CD14-positive monocyte (primary cell): ENCODE results near the gene ZNF729. TPM values are rescaled to one million over a fixed set of nuclear protein-coding genes. Genes with fewer than 3 reads are reported as not detected.

Experiments used
- DNase-seq, 3 donors: peaks; one replicate each; pipeline ENCODE4 v3.0.0-alpha.2; 2011 to 2022
- H2AFZ ChIP-seq: 2 replicates; pipeline ENCODE4 v1.6.0; 2012; ENCODE audit warnings: mild to moderate bottlenecking, low read depth, low read length, inconsistent platforms; ENCODE audit not compliant: insufficient read depth, poor library complexity, severe bottlenecking
- H3K27ac ChIP-seq, 2 donors: 1 replicate in 1 of 2; 2 replicates in 1 of 2; pipeline ENCODE4 v1.5.1; 2012 to 2013; ENCODE audit warnings: low read length in 2 of 2, control low read depth in 1 of 2, inconsistent platforms in 1 of 2, low read depth in 1 of 2, mild to moderate bottlenecking in 1 of 2
- H3K27me3 ChIP-seq, 2 donors: one replicate each; pipeline versions ENCODE4 v1.6.0 to v1.6.1; 2011 to 2013; ENCODE audit warnings: low read length in 2 of 2; ENCODE audit not compliant: control insufficient read depth in 2 of 2, insufficient read depth in 2 of 2
- H3K36me3 ChIP-seq, 2 donors: replicated peaks in 1 of 2; 1 replicate in 1 of 2; 2 replicates in 1 of 2; pipeline versions ENCODE4 v1.5.1 to v1.6.1; 2012 to 2013; ENCODE audit warnings: low read length in 2 of 2, control low read depth in 1 of 2, inconsistent platforms in 1 of 2, mild to moderate bottlenecking in 1 of 2; ENCODE audit not compliant: insufficient read depth in 2 of 2, control insufficient read depth in 1 of 2
- H3K4me1 ChIP-seq, 2 donors: 1 replicate in 1 of 2; 2 replicates in 1 of 2; pipeline versions ENCODE4 v1.5.1 to v1.6.1; 2012 to 2013; ENCODE audit warnings: low read length in 2 of 2, control low read depth in 1 of 2, inconsistent platforms in 1 of 2, mild to moderate bottlenecking in 1 of 2, moderate library complexity in 1 of 2; ENCODE audit not compliant: insufficient read depth in 2 of 2, control insufficient read depth in 1 of 2
- H3K4me2 ChIP-seq: replicated peaks from 2 replicates; pipeline ENCODE3; 2012; ENCODE audit warnings: low read length, moderate library complexity, mild to moderate bottlenecking; ENCODE audit not compliant: poor library complexity, severe bottlenecking; ENCODE audit errors: extremely low read depth
- H3K4me3 ChIP-seq, 3 experiments: fragments of 200-600 bp in 1 of 3; sonication (generic) in 1 of 3; replicated peaks in 1 of 3; 1 replicate in 2 of 3; 2 replicates in 1 of 3; pipeline ENCODE4 v1.5.1; 2011 to 2013; ENCODE audit warnings: low read length in 3 of 3, mild to moderate bottlenecking in 3 of 3, control low read depth in 2 of 3, low read depth in 2 of 3, inconsistent platforms in 1 of 3, moderate library complexity in 1 of 3
- H3K79me2 ChIP-seq: 2 replicates; pipeline ENCODE4 v1.6.0; 2012; ENCODE audit warnings: mild to moderate bottlenecking, control low read depth, inconsistent platforms, low read length, moderate library complexity; ENCODE audit not compliant: insufficient read depth
- H3K9ac ChIP-seq: 2 replicates; pipeline ENCODE4 v1.6.0; 2017; ENCODE audit warnings: low read length, mild to moderate bottlenecking; ENCODE audit not compliant: insufficient read depth, poor library complexity, severe bottlenecking
- H3K9me3 ChIP-seq, 2 donors: replicated peaks in 1 of 2; 1 replicate in 1 of 2; 2 replicates in 1 of 2; pipeline versions ENCODE4 v1.5.1 to v1.6.1; 2012 to 2013; ENCODE audit warnings: low read length in 2 of 2, control low read depth in 1 of 2; ENCODE audit not compliant: control insufficient read depth in 1 of 2, insufficient read depth in 1 of 2
- H4K20me1 ChIP-seq: 2 replicates; pipeline ENCODE4 v1.6.0; 2012; ENCODE audit warnings: mild to moderate bottlenecking, low read length, control low read depth, moderate library complexity; ENCODE audit not compliant: insufficient read depth
- H3K27ac Mint-ChIP-seq, 7 donors: one replicate each; pipeline ENCODE4 v1.8.0; 2020; ENCODE audit warnings: mild to moderate bottlenecking in 7 of 7, mixed read lengths in 7 of 7, moderate library complexity in 6 of 7, inconsistent platforms in 2 of 7
- H3K27me3 Mint-ChIP-seq, 3 donors: one replicate each; pipeline ENCODE4 v1.8.0; 2021 to 2022; ENCODE audit warnings: low read depth in 3 of 3, mild to moderate bottlenecking in 3 of 3, mixed read lengths in 3 of 3, moderate library complexity in 3 of 3, inconsistent platforms in 1 of 3
- H3K36me3 Mint-ChIP-seq, 2 donors: one replicate each; pipeline ENCODE4 v1.8.0; 2020; ENCODE audit warnings: mixed read lengths in 2 of 2, inconsistent platforms in 1 of 2, mild to moderate bottlenecking in 1 of 2
- H3K4me1 Mint-ChIP-seq: one replicate; pipeline ENCODE4 v1.8.0; 2020; ENCODE audit warnings: mild to moderate bottlenecking, mixed read lengths
- H3K4me3 Mint-ChIP-seq, 2 donors: one replicate each; pipeline ENCODE4 v1.8.0; 2020; ENCODE audit warnings: mild to moderate bottlenecking in 2 of 2, mixed read lengths in 2 of 2, moderate library complexity in 1 of 2
- H3K9me3 Mint-ChIP-seq, 7 donors: one replicate each; pipeline ENCODE4 v1.8.0; 2020 to 2022; ENCODE audit warnings: mixed read lengths in 7 of 7, mild to moderate bottlenecking in 6 of 7, moderate library complexity in 6 of 7, inconsistent platforms in 2 of 7
- WGBS: methylation state at CpG from one replicate; pipeline ENCODE4 v1.1.5; 2013; ENCODE audit warnings: missing lambda C conversion rate; ENCODE audit not compliant: insufficient coverage; 5-methylcytosine and 5-hydroxymethylcytosine counted together
- intact Hi-C, 2 donors: fragments of 100-400 bp; cut with micrococcal nuclease; formaldehyde crosslinking; loops; one replicate each; pipeline versions ENCODE4 v1.15.0 to v1.15.1; 2023
- polyA plus RNA-seq, 3 donors: library from polyadenylated mRNA; depleted of rRNA in 1 of 3; unstranded in 2 of 3; stranded (reverse) in 1 of 3; fragments of 300-500 nt in 2 of 3; fragments of >200 nt in 1 of 3; fragmentation: Illumina TruSeq in 2 of 3; gene quantifications; 1 replicate in 2 of 3; 2 replicates in 1 of 3; pipeline ENCODE4 v1.2.3, GENCODE V29; 2012 to 2021
- TF ChIP-seq, protein P1 (sequence below): fragments of 200-600 bp; IDR thresholded peaks from one replicate; pipeline ENCODE4 v1.8.0; 2022; ENCODE audit warnings: antibody characterized with exemption, mild to moderate bottlenecking

The ZNF729 gene
- polyA plus RNA-seq, 3 donors: not detected

GRCh38 chr19:22326219-22326618 lies 40.0 kb downstream of the ZNF729 start:
- TF ChIP-seq, protein P1, sequence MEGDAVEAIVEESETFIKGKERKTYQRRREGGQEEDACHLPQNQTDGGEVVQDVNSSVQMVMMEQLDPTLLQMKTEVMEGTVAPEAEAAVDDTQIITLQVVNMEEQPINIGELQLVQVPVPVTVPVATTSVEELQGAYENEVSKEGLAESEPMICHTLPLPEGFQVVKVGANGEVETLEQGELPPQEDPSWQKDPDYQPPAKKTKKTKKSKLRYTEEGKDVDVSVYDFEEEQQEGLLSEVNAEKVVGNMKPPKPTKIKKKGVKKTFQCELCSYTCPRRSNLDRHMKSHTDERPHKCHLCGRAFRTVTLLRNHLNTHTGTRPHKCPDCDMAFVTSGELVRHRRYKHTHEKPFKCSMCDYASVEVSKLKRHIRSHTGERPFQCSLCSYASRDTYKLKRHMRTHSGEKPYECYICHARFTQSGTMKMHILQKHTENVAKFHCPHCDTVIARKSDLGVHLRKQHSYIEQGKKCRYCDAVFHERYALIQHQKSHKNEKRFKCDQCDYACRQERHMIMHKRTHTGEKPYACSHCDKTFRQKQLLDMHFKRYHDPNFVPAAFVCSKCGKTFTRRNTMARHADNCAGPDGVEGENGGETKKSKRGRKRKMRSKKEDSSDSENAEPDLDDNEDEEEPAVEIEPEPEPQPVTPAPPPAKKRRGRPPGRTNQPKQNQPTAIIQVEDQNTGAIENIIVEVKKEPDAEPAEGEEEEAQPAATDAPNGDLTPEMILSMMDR: no peak
- no peaks in the 10 kb centered on the region for H3K36me3 ChIP-seq
- no peaks in the 10 kb centered on the region for H3K4me1 ChIP-seq
- H3K9me3 Mint-ChIP-seq: peaks cover 28 to 77% (median 58%) of the 10 kb centered on the region in 7 donors
- no peak overlapping the region for H3K27ac Mint-ChIP-seq
- no peak overlapping the region for H3K4me3 Mint-ChIP-seq
- H3K27ac ChIP-seq: no peak overlapping the region
- peaks cover 0 to 1% (median 0%) of the 10 kb centered on the region in 3 donors for H3K27me3 Mint-ChIP-seq
- H3K79me2 ChIP-seq: no peaks in the 10 kb centered on the region
- H3K4me1 Mint-ChIP-seq: no peaks in the 10 kb centered on the region
- no peaks in the 10 kb centered on the region for H3K36me3 Mint-ChIP-seq
- no peaks in the 10 kb centered on the region for H3K27me3 ChIP-seq
- peaks cover 77 to 93% of the 10 kb centered on the region in 2 donors for H3K9me3 ChIP-seq
- no peak overlapping the region for H2AFZ ChIP-seq
- H3K4me2 ChIP-seq: no peak overlapping the region
- no peaks in the 10 kb centered on the region for H4K20me1 ChIP-seq
- no peak overlapping the region for H3K4me3 ChIP-seq
- intact Hi-C loops: no loop called here
- 80% methylated on average over 4 of the region's 4 CpGs for WGBS
- H3K9ac ChIP-seq: no peak overlapping the region
- DNase-seq: no peak

GRCh38 chr19:22327321-22327720 lies 41.1 kb downstream of the ZNF729 start:
- TF ChIP-seq, protein P1: no peak
- no peaks in the 10 kb centered on the region for H3K79me2 ChIP-seq
- no peak overlapping the region for H3K27ac ChIP-seq
- H3K36me3 Mint-ChIP-seq: no peaks in the 10 kb centered on the region
- no peaks in the 10 kb centered on the region for H4K20me1 ChIP-seq
- H2AFZ ChIP-seq: no peak overlapping the region
- DNase-seq: no peak
- no peak overlapping the region for H3K27ac Mint-ChIP-seq
- H3K27me3 ChIP-seq: no peaks in the 10 kb centered on the region
- no peaks in the 10 kb centered on the region for H3K27me3 Mint-ChIP-seq
- 97% methylated on average over 3 of the region's 3 CpGs for WGBS
- peaks cover 71 to 100% of the 10 kb centered on the region in 2 donors for H3K9me3 ChIP-seq
- H3K4me1 Mint-ChIP-seq: no peaks in the 10 kb centered on the region
- no peak overlapping the region for H3K4me2 ChIP-seq
- H3K4me3 Mint-ChIP-seq: no peak overlapping the region
- peaks cover 18 to 78% (median 55%) of the 10 kb centered on the region in 7 donors for H3K9me3 Mint-ChIP-seq
- intact Hi-C loops: no loop called here
- no peaks in the 10 kb centered on the region for H3K4me1 ChIP-seq
- H3K4me3 ChIP-seq: no peak overlapping the region
- H3K9ac ChIP-seq: no peak overlapping the region
- no peaks in the 10 kb centered on the region for H3K36me3 ChIP-seq
